ENCODE measurements around the gene DUSP22.
"Not testable (repeated sequence)": the region's sequence is repeated elsewhere in the genome, so short reads cannot be mapped to it uniquely, and the experiment has no call there.

The DUSP22 gene

GRCh38 chr6:324116-324728, 31.9 kb downstream of the DUSP22 start:
- no peak overlapping the region for H4K8ac ChIP-seq (ENCODE audit: low read length)
- WGBS = 87% methylated on average over 19 of the region's 19 CpGs

GRCh38 chr6:324729-325125, 32.4 kb downstream of the DUSP22 start:
- no peak for DNase-seq
- no peak overlapping the region for H2BK15ac ChIP-seq (ENCODE audit: low read depth, poor library complexity, severe bottlenecking)
- H2BK12ac ChIP-seq (ENCODE audit: low read length in 2 of 2) = no peak overlapping the region
- H2BK5ac ChIP-seq (ENCODE audit: low read depth, low read length, poor library complexity, severe bottlenecking) = no peak overlapping the region
- H2BK120ac ChIP-seq (ENCODE audit: low read depth, low read length) = no peak overlapping the region
- peaks cover 16% of the 10 kb centered on the region for H3K79me1 ChIP-seq (replicated peaks; ENCODE audit: low read length, poor library complexity, severe bottlenecking)
- no peak overlapping the region for H3K27ac ChIP-seq (ENCODE audit: low read length, poor library complexity, severe bottlenecking)
- WGBS = 88% methylated on average over 11 of the region's 11 CpGs
- peaks cover 13% of the 10 kb centered on the region for H3K4me1 ChIP-seq (ENCODE audit: control insufficient read depth, insufficient read depth, low read depth, low read length)
- H3K4me3 ChIP-seq (ENCODE audit: insufficient read depth in 1 of 2, low read depth in 1 of 2, low read length in 2 of 2) = no peak overlapping the region
- H3K36me3 ChIP-seq (ENCODE audit: control insufficient read depth in 1 of 2, insufficient read depth in 2 of 2, low read depth in 1 of 2, low read length in 2 of 2) = peaks cover 0 to 10% of the 10 kb centered on the region in 2 experiments
- H3K14ac ChIP-seq (ENCODE audit: low read length in 2 of 2) = no peak overlapping the region
- no peak overlapping the region for H4K8ac ChIP-seq (ENCODE audit: low read length)
- no peak overlapping the region for H3K4me2 ChIP-seq (ENCODE audit: low read length, poor library complexity, severe bottlenecking)
- no peak overlapping the region for H2AK5ac ChIP-seq (ENCODE audit: low read length, severe bottlenecking)
- no peak overlapping the region for H2AFZ ChIP-seq (ENCODE audit: low read depth, low read length)
- peaks cover 0 to 28% of the 10 kb centered on the region in 2 experiments for H3K27me3 ChIP-seq (ENCODE audit: control insufficient read depth in 1 of 2, insufficient read depth in 1 of 2, low read length in 2 of 2)
- no peak overlapping the region for H3K9ac ChIP-seq (ENCODE audit: low read length)
- H3K4ac ChIP-seq (ENCODE audit: low read depth in 1 of 2, low read length in 2 of 2) = no peak overlapping the region
- H3K18ac ChIP-seq (ENCODE audit: low read depth in 1 of 2, low read length in 2 of 2) = no peak overlapping the region
- no peaks in the 10 kb centered on the region for H3K9me3 ChIP-seq (ENCODE audit: control insufficient read depth, low read length)
- H4K91ac ChIP-seq (ENCODE audit: low read length) = no peak overlapping the region
- H3K23ac ChIP-seq (ENCODE audit: low read length in 2 of 2) = no peak overlapping the region

More at GRCh38 chr6:324116-324728, 31.9 kb downstream of the DUSP22 start:
- Histone ChIP-seq H3K4me2 (ENCODE audit: low read length, poor library complexity, severe bottlenecking) (no peak overlapping the region), H2AK5ac (ENCODE audit: low read length, severe bottlenecking) (no peak overlapping the region), H3K4ac (ENCODE audit: low read depth in 1 of 2, low read length in 2 of 2) (no peak overlapping the region), H3K9me3 (ENCODE audit: control insufficient read depth, low read length) (no peaks in the 10 kb centered on the region), H2AFZ (ENCODE audit: low read depth, low read length) (no peak overlapping the region), H3K27me3 (ENCODE audit: control insufficient read depth in 1 of 2, insufficient read depth in 1 of 2, low read length in 2 of 2) (peaks cover 0 to 28% of the 10 kb centered on the region in 2 experiments), H3K18ac (ENCODE audit: low read depth in 1 of 2, low read length in 2 of 2) (no peak overlapping the region), H3K36me3 (ENCODE audit: control insufficient read depth in 1 of 2, insufficient read depth in 2 of 2, low read depth in 1 of 2, low read length in 2 of 2) (peaks cover 0 to 10% of the 10 kb centered on the region in 2 experiments), H2BK5ac (ENCODE audit: low read depth, low read length, poor library complexity, severe bottlenecking) (no peak overlapping the region), H3K9ac (ENCODE audit: low read length) (no peak overlapping the region), H3K4me3 (ENCODE audit: insufficient read depth in 1 of 2, low read depth in 1 of 2, low read length in 2 of 2) (no peak overlapping the region), H3K79me1 (replicated peaks; ENCODE audit: low read length, poor library complexity, severe bottlenecking) (peaks cover 16% of the 10 kb centered on the region), H2BK120ac (ENCODE audit: low read depth, low read length) (no peak overlapping the region), H3K23ac (ENCODE audit: low read length in 2 of 2) (no peak overlapping the region), H3K27ac (ENCODE audit: low read length, poor library complexity, severe bottlenecking) (no peak overlapping the region), H3K4me1 (ENCODE audit: control insufficient read depth, insufficient read depth, low read depth, low read length) (peaks cover 13% of the 10 kb centered on the region), H4K91ac (ENCODE audit: low read length) (no peak overlapping the region), H2BK15ac (ENCODE audit: low read depth, poor library complexity, severe bottlenecking) (no peak overlapping the region), H2BK12ac (ENCODE audit: low read length in 2 of 2) (no peak overlapping the region), H3K14ac (ENCODE audit: low read length in 2 of 2) (no peak overlapping the region)
- DNase-seq = no peak

- not testable (repeated sequence) for DNase-seq; H4K91ac ChIP-seq (ENCODE audit: low read length)
- WGBS = 87% methylated on average over 16 of the region's 16 CpGs
Measured at GRCh38 chr6:325161-325860, 33.0 kb downstream of the DUSP22 start.

GRCh38 chr6:326066-326465, 33.8 kb downstream of the DUSP22 start:
- H3K36me3 ChIP-seq (ENCODE audit: control insufficient read depth in 1 of 2, insufficient read depth in 2 of 2, low read depth in 1 of 2, low read length in 2 of 2); H2AFZ ChIP-seq (ENCODE audit: low read depth, low read length); H3K4ac ChIP-seq (ENCODE audit: low read depth in 1 of 2, low read length in 2 of 2): not testable (repeated sequence)

More at GRCh38 chr6:325161-325860, 33.0 kb downstream of the DUSP22 start:
- not testable (repeated sequence) for H2BK15ac ChIP-seq (ENCODE audit: low read depth, poor library complexity, severe bottlenecking); H3K36me3 ChIP-seq (ENCODE audit: control insufficient read depth in 1 of 2, insufficient read depth in 2 of 2, low read depth in 1 of 2, low read length in 2 of 2); H3K4me3 ChIP-seq (ENCODE audit: insufficient read depth in 1 of 2, low read depth in 1 of 2, low read length in 2 of 2); H3K4ac ChIP-seq (ENCODE audit: low read depth in 1 of 2, low read length in 2 of 2); H2AK5ac ChIP-seq (ENCODE audit: low read length, severe bottlenecking); H2BK5ac ChIP-seq (ENCODE audit: low read depth, low read length, poor library complexity, severe bottlenecking); H2AFZ ChIP-seq (ENCODE audit: low read depth, low read length); H3K9ac ChIP-seq (ENCODE audit: low read length); H3K14ac ChIP-seq (ENCODE audit: low read length in 2 of 2); H3K9me3 ChIP-seq (ENCODE audit: control insufficient read depth, low read length); H2BK120ac ChIP-seq (ENCODE audit: low read depth, low read length); H3K27ac ChIP-seq (ENCODE audit: low read length, poor library complexity, severe bottlenecking); H3K4me2 ChIP-seq (ENCODE audit: low read length, poor library complexity, severe bottlenecking); H3K23ac ChIP-seq (ENCODE audit: low read length in 2 of 2); H3K18ac ChIP-seq (ENCODE audit: low read depth in 1 of 2, low read length in 2 of 2); H4K8ac ChIP-seq (ENCODE audit: low read length); H2BK12ac ChIP-seq (ENCODE audit: low read length in 2 of 2)
- H3K79me1 ChIP-seq (replicated peaks; ENCODE audit: low read length, poor library complexity, severe bottlenecking) = peaks cover 19% of the 10 kb centered on the region
- H3K4me1 ChIP-seq (ENCODE audit: control insufficient read depth, insufficient read depth, low read depth, low read length) = peaks cover 13% of the 10 kb centered on the region
- H3K27me3 ChIP-seq (ENCODE audit: control insufficient read depth in 1 of 2, insufficient read depth in 1 of 2, low read length in 2 of 2) = peaks cover 0 to 25% of the 10 kb centered on the region in 2 experiments

More at GRCh38 chr6:326066-326465, 33.8 kb downstream of the DUSP22 start:
- peaks cover 13% of the 10 kb centered on the region for H3K4me1 ChIP-seq (ENCODE audit: control insufficient read depth, insufficient read depth, low read depth, low read length)
- WGBS = 61% methylated on average over 9 of the region's 9 CpGs
- H3K27ac ChIP-seq (ENCODE audit: low read length, poor library complexity, severe bottlenecking); H3K14ac ChIP-seq (ENCODE audit: low read length in 2 of 2); H4K8ac ChIP-seq (ENCODE audit: low read length); H3K4me3 ChIP-seq (ENCODE audit: insufficient read depth in 1 of 2, low read depth in 1 of 2, low read length in 2 of 2); H2BK12ac ChIP-seq (ENCODE audit: low read length in 2 of 2); H2BK120ac ChIP-seq (ENCODE audit: low read depth, low read length); H3K9ac ChIP-seq (ENCODE audit: low read length); H3K9me3 ChIP-seq (ENCODE audit: control insufficient read depth, low read length); H2BK5ac ChIP-seq (ENCODE audit: low read depth, low read length, poor library complexity, severe bottlenecking); H2AK5ac ChIP-seq (ENCODE audit: low read length, severe bottlenecking); H3K18ac ChIP-seq (ENCODE audit: low read depth in 1 of 2, low read length in 2 of 2); H3K4me2 ChIP-seq (ENCODE audit: low read length, poor library complexity, severe bottlenecking); H2BK15ac ChIP-seq (ENCODE audit: low read depth, poor library complexity, severe bottlenecking); H4K91ac ChIP-seq (ENCODE audit: low read length); H3K23ac ChIP-seq (ENCODE audit: low read length in 2 of 2); DNase-seq: not testable (repeated sequence)
- H3K79me1 ChIP-seq (replicated peaks; ENCODE audit: low read length, poor library complexity, severe bottlenecking) = peaks cover 14% of the 10 kb centered on the region
- peaks cover 0 to 29% of the 10 kb centered on the region in 2 experiments for H3K27me3 ChIP-seq (ENCODE audit: control insufficient read depth in 1 of 2, insufficient read depth in 1 of 2, low read length in 2 of 2)
